Fibroblast of upper back skin (primary cell): Measurements from ENCODE around the gene PRTFDC1.
"Not testable (repeated sequence)": the region's sequence is repeated elsewhere in the genome, so short reads cannot be mapped to it uniquely, and the experiment has no call there.

Experiments
- DNase-seq: peaks from one replicate; pipeline ENCODE4 v3.0.0-alpha.2; 2013

The PRTFDC1 gene

DNA sequence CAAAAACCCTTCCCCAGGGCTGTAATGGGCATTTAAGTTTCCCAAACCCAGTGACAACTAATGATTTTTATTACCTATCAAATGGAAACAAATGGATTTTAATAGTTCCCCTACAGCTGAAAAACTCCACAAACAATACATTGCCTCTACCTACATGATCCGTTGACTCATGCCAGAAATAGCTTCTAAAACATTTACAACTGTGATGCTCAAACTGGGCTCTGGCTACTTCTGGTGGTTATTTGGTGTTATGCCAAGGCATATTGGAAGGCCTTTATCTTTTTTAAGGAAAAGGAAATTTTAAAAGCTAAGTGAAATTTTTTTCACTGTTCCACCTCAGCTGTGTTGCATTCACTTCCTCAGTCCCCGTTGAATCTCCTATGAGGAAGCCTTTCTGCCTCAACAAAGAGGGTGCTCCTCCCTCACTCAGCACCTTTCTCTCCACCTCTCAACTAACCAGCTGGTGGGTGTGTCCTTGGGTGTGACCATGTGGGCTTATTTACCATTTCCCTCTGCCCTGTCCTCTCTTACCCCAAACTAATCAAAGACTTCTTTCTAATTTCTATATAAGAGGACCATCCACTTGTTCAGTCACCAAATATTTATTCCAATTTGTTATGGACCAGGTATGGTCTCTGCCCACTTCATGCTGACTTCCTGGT, 82.9 kb downstream of the PRTFDC1 start:
- peak; percentile 81 for DNase-seq

DNA sequence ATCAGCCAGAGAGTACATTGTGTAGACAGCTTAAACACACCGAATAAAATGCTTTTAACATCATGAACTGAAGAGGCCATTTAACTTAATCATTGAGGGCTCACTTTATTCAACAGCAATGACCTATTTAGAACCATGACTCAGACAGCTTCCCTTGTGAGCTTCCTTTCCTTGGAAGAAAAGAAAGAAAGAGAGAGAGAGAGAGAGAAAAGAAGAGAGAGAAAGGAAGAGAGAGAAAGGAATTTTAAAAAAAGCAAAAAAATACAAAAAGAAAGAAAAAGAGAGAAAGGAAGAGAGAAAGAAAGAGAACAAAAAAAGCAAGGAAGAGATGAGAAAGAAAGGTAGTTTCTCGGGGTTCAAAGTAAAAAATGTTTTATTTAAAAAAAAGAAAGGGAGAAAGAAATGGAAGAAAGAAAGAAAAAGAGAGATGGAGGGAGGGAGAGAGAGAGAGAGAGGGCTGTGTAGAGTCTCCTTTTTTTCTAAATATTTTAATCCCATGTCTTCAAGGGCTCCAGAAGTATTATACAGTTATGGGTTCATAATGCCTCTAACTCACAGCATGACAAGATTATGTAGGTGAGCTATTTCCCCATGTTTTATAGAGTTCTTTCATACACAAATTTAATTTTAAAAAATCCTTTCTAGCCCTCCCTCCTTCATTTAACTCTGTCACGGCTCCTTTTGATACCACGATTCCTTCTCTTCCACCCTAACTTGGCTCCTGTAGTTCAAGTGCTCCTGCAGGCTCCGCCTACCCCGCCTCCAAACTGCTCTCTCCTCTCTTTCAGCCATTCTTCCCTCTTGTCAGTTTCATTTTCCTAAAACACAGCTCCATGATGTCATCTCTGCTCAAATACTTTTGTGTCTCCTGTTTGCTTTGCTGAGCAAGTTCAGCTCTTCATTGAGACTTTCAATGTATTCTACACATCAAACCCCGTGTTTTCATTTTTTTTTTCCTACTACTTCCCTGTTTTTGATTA, 85.5 kb downstream of the PRTFDC1 start:
- peak; percentile 74 for DNase-seq

DNA sequence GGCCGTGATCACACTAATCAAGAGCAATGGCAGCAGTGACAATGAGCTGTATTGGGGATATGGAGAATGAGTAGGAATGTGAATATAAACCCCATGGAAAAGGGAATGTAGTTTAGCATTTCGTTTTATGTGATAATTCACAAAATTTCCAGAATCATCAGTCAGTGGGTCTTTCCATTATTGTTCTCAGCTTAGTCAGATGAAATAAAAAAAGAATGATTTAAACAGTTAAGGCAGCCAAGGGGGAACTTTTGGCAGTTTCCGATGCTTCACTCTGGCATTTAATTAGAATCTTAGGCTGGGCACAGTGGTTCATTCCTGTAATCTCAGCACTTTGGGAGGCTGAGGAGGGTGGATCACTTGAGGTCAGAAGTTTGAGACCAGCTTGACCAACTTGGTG, 86.6 kb downstream of the PRTFDC1 start:
- DNase-seq = no peak

DNA sequence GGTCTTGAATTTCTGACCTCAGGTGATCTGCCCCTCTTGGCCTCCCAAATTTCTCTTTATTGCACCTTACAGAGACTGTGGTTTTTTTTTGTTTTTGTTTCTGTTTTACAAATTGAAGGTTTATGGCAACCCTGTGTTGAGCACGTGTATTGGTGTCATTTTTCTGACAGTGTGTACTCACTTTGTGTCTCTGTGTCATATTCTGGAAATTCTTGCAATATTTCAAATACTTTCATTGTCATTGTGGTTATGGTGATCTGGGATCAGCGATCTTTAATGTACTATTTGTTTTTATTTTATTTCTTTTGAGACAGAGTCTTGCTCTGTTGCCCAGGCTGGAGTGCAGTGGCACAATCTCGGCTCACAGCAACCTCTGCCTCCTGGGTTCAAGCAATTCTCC, 89.8 kb downstream of the PRTFDC1 start:
- no peak for DNase-seq

DNA sequence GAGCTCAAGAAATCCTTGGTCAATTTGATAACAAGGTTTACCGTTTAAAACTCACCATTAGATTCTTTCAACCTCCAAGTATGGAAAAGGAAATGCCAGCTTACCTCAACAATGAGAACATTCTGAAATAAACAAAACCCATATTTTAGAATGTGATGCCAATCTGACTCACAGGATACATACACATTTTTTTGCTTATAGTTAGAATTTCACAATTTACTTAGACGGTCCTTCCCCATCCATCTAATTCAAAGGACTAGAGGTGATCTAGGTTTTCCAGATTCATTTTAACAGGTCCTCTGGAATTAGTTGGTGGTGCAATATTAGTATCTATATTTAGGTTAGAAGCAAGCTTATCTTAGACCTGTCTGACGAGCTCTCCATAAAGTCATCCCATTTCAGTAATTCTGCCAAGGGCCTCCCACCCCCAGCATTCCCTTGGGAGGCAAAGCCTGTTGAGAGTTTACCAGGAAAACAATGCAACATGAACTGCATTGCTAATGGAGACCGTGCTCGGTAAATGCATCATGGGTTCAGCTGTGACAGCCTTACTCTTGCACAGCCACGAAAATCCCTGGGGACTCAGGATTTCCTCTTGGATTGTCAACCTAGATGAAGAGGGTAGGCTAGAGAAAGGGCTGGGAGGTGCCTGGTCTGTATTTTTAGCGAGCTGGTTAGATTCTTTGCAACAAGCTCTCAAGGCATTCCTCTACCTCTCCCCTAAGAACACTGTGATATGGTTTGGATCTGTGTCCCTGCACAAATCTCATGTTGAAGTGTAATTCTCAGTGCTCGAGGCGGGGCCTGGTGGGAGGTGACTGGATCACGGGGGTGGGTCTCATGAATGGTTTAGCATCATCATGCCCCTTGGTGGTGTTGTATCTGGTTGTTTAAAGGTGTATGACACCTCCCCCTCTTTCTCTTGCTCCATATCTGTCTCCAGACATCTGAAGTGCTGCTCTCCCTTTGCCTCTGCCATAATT, 93.8 kb downstream of the PRTFDC1 start:
- peak; percentile 74 for DNase-seq

DNA sequence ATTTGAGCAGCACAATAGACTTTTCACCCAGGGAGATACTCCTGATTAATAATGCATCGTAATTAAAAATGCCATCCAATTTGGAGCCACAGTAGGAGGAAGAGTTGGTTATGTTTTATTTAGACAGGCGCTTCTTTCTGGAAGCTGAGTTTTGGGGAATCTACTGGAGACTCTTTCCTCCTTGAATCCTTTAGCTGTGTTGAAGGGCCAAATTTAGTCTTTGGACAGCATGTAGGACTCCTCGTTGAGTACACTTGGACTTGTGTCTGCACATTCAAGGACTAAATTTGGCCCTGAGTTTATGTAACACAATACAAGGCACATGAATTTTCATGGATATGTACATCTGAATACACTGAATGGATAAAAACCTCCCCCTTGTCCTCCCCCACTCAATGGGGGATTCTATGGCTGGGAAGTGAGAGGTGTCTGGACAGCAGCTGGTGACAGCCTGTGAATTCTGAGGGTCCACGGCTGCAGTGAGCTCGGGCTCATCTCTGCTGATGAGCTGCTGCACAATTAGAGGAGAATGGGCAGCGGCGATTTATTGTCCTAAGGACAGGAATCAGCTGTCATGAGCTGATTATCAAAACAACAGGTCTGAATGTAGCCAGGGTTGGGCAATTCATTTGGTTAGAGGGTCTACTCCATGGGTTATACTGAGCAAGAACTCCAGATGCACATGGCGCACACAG, 95.2 kb downstream of the PRTFDC1 start:
- no peak for DNase-seq

DNA sequence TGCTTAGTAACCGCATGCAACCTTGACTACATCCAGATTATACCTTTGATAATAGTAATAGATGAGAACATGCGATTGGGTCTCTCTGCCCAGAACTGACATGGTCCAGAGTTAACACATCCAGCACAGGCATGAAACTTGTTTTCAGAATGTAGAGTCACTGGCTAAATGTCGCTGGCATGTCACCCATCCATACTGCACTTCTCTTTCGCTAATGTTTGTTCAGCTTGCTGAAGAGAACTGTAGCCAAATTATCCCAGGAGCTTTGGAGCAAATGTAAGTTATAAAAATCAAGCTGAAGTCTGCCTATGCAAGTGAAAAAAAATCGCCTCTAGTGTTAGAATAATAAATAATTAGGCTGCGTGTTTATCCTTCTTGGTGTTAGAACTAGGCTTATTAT, 98.2 kb downstream of the PRTFDC1 start:
- DNase-seq = no peak

DNA sequence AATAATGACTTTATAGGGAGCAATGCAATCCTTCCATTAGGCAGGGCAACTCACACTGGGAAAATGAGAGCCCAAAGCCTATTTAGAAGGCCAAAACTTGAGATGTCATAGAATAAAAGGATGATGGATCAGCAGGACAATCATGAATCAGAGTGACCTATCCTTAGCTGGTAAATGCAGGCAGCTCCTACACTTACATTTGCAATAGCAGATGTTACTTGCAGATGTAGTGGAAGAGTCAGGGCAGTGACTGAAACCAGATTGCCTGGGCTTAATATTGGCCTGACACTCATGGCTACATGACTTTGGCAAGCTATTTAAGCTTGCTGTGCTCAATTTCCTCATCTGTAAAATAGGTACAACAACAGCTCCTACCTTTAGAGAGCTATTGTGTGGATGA, 98.7 kb downstream of the PRTFDC1 start:
- DNase-seq = no peak

DNA sequence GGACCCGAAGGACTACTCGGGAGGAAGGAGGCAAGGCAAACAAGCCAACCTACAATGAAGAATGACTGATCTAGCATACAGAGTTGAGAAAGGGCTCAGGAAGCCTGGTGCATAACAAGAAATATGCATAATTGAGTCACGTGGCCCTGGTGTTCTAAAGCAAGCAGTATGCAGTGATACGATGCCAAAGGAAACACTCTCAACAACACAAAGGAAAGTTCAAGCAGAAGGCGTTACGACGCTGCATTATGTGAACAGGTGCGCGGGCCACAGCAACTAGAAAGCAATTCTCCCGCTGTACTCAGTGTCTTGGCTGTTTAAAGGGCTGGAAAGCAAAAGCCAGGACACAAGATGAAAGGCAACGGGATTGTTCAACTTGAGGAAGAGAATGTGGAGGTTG, 100.8 kb downstream of the PRTFDC1 start:
- DNase-seq = peak; percentile 37

DNA sequence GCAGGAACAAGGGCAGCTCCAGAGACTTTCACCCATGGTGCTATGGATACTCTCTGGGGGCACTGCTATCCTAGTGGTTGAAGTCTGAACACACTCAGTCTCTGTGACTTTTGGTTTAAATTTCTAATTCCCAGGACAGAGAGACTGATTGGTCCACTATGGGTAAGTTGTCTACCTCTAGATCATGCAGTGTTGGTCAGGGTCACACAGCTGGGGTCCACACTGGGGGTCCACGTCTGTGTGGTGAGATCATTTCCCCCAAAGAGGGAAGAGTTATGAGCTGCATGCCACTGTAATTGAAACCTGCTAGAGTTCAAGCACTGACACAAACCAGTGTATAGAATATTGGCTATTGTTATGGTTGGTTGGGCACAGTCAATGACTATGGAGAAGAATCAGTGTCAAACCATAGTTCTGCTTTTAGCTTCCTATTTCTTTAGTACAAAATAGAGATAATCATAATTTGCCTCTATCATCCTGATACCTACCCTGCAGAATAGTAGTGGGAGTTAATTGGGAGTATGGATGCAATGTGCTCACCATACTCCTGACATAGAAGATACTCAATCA, 101.6 kb downstream of the PRTFDC1 start:
- DNase-seq = no peak

DNA sequence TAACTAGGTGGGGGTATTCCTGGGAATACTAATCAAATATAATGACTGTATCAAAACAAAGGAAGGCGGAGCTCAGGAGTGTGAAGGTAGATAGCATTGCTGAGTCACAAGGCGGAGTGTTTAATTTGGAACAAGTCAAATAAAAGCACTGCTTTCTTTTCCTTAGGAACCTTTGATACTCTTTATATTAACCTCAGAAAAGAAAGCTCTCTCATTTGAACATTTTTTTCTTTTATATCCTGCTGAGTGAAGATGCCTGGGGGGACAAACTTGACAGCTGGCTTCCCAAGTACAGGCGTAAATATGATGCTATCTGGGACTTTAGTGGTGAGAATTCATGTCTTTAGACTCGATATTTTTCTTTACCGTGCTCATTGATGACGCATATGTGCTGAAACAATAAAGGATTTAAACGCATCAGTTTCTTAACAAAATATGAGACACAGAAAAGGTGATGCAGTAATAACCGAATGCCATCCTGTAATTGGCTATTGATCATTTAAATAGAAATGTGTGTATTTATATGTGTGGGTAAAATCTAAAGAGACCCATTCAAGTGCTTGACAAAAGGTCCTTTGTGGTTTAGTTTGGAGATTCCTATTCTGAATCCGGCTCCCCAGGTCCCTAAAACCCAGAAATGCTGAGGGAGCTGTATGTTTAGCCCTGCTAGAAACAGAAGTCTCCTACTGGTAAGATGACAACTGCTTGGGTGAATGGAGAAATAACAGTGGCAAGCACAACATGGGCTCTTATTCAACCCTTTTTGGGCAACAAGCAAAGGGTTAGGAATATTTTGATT, 102.7 kb downstream of the PRTFDC1 start:
- DNase-seq = no peak

DNA sequence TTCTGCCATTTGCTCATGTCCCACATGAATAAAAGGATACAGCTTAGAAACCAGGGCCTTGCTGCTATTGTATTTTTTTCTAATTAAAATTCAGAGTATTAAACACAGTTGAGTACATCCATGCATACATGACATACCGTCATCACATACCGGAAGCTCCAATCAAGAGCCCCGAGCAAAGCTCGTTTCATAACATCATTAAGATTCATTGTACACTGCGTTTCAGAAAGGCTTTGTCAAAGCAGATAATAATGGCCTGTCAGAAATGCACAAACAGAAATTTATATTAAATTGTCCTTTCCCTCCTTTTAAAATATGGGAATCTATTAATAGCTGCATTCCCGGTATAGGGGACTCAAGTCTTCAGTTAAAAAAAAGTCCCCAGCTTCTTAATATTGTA, 103.4 kb downstream of the PRTFDC1 start:
- DNase-seq = no peak

DNA sequence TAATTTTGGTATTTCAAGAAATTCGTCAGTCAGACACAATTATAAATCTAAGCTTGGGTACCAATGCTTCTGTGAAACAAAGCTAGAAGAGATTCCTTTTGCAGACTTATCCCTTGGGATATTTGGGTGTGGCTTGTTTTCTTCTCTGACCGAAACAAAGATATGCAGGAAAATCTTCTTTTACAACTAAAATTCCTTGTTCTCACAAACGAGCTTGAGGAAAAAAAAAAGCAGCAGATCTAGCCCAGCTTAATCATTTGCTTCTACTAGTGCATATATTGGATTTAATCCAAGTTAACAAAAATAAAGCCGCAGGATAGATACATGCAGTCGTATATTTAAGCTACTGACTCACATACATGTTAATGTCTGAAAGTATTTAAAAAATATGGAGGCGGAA, 104.2 kb downstream of the PRTFDC1 start:
- DNase-seq = peak; percentile 38

DNA sequence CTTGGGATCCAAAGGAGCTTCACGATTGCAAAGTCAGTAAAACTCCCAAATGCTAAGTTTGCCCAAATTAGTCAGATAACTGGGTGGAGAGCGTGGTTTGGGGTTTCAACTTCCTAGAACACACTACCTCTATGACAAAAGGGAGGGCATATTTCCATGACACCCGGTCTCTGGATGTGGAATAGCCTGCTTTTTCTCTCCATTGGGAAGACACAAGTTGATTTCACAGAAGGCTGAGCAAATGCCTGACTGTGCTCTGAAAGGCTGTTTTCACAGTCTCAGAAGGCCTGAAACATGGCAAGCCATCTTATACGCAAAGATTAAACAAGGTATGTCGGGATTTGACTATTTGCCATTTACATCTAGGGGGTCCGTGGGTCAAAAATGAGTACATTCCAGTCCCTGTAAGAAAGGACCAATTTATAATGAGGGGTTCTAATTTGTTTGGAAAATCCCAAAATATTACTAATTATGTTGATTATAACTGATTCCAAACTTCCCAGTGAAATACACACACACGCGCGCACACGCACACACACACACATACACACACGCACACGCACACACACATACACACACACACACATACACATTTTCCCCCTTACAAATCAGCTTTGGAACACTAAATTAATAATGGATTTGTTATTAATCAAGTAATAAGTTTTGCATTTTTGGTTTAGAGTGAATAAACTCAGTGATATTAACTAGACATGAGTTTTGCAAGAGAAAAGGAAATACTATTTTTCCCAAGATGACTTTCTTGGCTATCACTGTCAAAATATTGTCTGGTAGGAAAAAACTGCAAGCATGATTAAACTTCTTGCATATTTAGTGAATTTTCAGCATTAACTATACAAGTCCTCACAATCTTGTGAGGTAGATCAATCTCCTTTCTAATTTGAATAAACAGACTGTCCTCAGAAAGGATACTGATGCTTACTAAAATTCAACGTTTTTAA, 105.0 kb downstream of the PRTFDC1 start:
- no peak for DNase-seq

DNA sequence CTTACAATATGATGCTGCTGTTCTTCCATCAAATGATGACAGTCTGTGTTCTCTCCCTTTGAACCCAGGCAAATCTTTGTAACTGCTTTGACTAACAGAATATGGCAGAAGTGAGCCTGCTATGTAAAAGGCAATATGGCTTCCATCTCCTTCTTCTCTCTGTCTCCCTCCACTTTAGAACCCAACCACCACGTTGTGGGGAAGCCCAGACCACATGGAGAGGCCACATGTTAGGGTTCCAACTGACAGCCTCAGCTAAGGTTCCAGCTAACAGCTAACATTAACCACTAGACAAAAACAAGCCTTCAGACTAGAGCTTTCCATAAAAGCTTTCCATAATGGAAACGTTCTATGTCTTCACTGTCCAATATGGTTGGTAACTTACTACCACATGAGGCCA, 107.7 kb downstream of the PRTFDC1 start:
- DNase-seq = no peak

DNA sequence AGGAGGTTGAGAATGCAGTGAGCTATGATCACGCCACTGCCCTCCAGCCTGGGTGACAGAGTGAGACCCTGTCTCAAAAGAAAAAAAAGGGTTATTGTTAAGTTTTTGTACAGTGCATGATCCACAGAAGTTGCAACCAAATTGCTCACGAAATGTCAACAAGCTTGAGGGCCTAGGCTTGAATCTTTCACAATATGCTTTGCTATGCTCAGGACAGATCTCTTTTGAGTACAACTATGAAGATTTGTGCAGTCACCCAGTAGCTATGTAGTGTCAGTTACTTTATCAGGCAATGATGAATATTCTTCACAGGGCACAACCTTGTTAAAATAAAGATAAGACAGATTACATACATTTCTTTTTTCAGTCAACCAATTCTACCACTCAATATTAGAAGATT, 109.2 kb downstream of the PRTFDC1 start:
- no peak for DNase-seq

DNA sequence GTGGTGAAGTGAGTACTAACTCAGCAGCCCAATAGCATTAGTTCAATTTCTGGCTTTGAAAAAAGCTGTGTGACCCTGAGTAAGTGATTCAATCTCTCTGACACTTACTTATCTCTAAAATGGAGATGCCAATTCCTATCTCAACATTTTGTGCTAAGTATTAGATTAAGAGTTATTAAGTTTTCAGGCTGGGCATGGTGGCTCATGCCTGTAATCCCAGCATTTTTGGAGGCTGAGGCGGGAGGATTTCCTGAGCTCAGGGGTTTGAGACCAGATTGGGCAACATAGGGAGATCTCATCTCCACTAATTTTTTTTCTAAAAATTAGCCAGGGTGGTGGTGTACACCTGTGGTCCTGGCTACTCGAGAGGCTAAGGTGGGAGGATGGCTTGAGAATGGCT, 109.5 kb downstream of the PRTFDC1 start:
- no peak for DNase-seq

DNA sequence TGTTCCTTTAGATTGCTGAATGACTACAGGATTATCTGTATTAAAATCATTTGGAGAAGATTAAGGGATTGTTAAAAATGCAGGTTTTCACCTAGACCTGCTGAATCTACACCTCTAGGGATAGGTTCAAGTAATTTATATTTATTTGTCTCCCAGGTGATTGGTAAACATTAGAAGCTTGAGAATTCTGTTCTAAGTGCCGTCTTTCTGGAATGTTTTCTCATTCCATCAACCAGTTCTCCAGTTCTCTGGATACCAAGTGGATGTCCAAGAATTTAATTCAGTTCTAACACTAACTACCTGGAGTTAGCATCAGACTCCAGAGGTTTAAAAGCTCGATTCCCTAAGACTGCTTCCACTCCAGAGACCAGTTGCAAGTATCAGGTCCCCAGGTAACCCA, 110.9 kb downstream of the PRTFDC1 start:
- DNase-seq = no peak

DNA sequence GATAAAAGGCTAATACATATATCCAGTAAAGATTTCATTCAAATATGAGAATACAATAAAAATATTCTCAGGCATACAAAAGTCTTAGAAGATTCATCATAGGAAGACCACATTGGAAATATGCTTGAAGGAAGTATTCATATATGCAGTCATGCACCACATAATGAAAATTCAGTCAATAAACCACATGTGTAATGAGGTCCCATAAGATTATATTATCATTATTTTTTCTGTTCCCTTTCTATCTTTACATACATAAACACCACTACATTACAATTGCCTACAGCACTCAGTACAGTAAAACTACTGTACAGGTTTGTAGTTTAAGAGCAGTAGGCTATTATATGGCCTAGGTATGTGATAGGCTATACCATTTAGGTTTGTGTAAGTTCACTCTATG, 111.6 kb downstream of the PRTFDC1 start:
- DNase-seq = no peak

DNA sequence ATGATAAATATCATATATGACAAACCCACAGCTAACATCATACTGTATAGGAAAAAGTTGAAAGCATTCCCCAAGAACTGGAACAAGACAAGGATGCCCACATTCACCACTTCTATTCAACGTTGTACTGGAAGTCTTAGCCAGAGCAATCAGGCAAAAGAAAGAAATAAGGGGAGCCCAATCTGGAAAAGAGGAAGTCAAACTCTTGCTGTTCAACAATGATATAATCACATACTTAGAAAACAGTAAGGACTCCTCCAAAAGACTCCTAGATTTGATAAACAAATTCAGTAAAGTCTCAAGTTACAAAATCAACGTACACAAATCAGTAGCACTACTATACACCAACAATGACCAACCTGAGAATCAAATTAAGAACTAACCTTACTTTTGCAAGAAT, 114.6 kb downstream of the PRTFDC1 start:
- not testable (repeated sequence) for DNase-seq
